Measurements from ENCODE around the gene CCDC194.

The CCDC194 gene

DNA sequence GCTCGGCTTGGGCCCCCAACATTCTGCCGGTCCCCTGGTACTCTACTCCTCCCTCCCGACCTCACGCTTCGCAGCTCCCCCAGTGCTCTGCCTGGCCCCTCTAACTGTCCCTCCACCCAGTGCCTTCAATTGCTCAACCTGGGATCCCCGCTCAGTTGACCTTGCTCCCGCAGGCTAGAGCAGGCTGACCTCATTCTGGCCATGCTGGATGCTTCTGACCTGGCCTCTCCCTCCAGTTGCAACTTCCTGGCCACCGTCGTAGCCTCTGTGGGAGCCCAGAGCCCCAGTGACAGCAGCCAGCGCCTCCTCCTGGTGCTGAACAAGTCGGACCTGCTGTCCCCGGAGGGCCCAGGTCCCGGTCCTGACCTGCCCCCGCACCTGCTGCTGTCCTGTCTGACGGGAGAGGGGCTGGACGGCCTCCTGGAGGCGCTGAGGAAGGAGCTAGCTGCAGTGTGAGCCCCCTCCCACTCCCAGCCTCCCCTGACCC is 53.1 kb downstream of the CCDC194 start:
- no peak for DNase-seq (ENCODE audit: low read depth, low spot score)
- in situ Hi-C loops (cut with HindIII; ENCODE audit: low sequenced_read_pairs) = no loop called here
- H3K4me3 ChIP-seq (ENCODE audit: low read depth, low read length) = no peak overlapping the region
- TF ChIP-seq, protein P1, sequence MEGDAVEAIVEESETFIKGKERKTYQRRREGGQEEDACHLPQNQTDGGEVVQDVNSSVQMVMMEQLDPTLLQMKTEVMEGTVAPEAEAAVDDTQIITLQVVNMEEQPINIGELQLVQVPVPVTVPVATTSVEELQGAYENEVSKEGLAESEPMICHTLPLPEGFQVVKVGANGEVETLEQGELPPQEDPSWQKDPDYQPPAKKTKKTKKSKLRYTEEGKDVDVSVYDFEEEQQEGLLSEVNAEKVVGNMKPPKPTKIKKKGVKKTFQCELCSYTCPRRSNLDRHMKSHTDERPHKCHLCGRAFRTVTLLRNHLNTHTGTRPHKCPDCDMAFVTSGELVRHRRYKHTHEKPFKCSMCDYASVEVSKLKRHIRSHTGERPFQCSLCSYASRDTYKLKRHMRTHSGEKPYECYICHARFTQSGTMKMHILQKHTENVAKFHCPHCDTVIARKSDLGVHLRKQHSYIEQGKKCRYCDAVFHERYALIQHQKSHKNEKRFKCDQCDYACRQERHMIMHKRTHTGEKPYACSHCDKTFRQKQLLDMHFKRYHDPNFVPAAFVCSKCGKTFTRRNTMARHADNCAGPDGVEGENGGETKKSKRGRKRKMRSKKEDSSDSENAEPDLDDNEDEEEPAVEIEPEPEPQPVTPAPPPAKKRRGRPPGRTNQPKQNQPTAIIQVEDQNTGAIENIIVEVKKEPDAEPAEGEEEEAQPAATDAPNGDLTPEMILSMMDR (IDR thresholded peaks at IDR 0.05; ENCODE audit: low read depth, low read length) = no peak
